Measurements from ENCODE around the gene PTPN13.

Gene PTPN13

GRCh38 chr4:86856896-86857295 is 262.8 kb downstream of the PTPN13 start:
- Histone ChIP-seq H3K9me3 (ENCODE audit: insufficient read depth, low read depth, low read length) (no peaks in the 10 kb centered on the region), H3K4me1 (ENCODE audit: insufficient read depth, low read length, poor library complexity, severe bottlenecking) (no peaks in the 10 kb centered on the region), H3K36me3 (ENCODE audit: insufficient read depth, low read length) (no peaks in the 10 kb centered on the region), H3K27me3 (ENCODE audit: insufficient read depth, low read length, poor library complexity, severe bottlenecking) (no peaks in the 10 kb centered on the region), H4K20me1 (ENCODE audit: insufficient read depth, low read length, poor library complexity, severe bottlenecking) (no peaks in the 10 kb centered on the region), H3K9me2 (replicated peaks; ENCODE audit: low read depth, low read length) (no peaks in the 10 kb centered on the region), H3F3A (ENCODE audit: low read depth) (no peaks in the 10 kb centered on the region), H3K9ac (ENCODE audit: low read depth, low read length, poor library complexity, severe bottlenecking) (no peak overlapping the region), H2AFZ (ENCODE audit: low read length) (no peak overlapping the region), H3K79me2 (ENCODE audit: insufficient read depth, low read length) (no peaks in the 10 kb centered on the region), H3K4me2 (ENCODE audit: low read depth, low read length, poor library complexity, severe bottlenecking) (no peak overlapping the region), H3K4me3 (ENCODE audit: low read length, poor library complexity, severe bottlenecking) (no peak overlapping the region)
- TF ChIP-seq EZH2phosphoT487 (IDR thresholded peaks at IDR 0.05; ENCODE audit: borderline replicate concordance), result no peak
- no peak for TF ChIP-seq CTCF (conservative IDR thresholded peaks at IDR 0.05; ENCODE audit: low read length)

- H3K4me2 ChIP-seq (ENCODE audit: low read depth, low read length, poor library complexity, severe bottlenecking), result no peak overlapping the region
- H3K9ac ChIP-seq (ENCODE audit: low read depth, low read length, poor library complexity, severe bottlenecking), result no peak overlapping the region
- no peak overlapping the region for H3K4me3 ChIP-seq (ENCODE audit: low read length, poor library complexity, severe bottlenecking)
- H3K9me2 ChIP-seq (replicated peaks; ENCODE audit: low read depth, low read length), result no peaks in the 10 kb centered on the region
- TF ChIP-seq EZH2phosphoT487 (IDR thresholded peaks at IDR 0.05; ENCODE audit: borderline replicate concordance) (no peak), CTCF (conservative IDR thresholded peaks at IDR 0.05; ENCODE audit: low read length) (no peak)
- H3K79me2 ChIP-seq (ENCODE audit: insufficient read depth, low read length), result no peaks in the 10 kb centered on the region
- H3K27me3 ChIP-seq (ENCODE audit: insufficient read depth, low read length, poor library complexity, severe bottlenecking), result no peaks in the 10 kb centered on the region
- no peaks in the 10 kb centered on the region for H3K9me3 ChIP-seq (ENCODE audit: insufficient read depth, low read depth, low read length)
- H2AFZ ChIP-seq (ENCODE audit: low read length), result no peak overlapping the region
- H4K20me1 ChIP-seq (ENCODE audit: insufficient read depth, low read length, poor library complexity, severe bottlenecking), result no peaks in the 10 kb centered on the region
- H3F3A ChIP-seq (ENCODE audit: low read depth), result no peaks in the 10 kb centered on the region
- no peaks in the 10 kb centered on the region for H3K36me3 ChIP-seq (ENCODE audit: insufficient read depth, low read length)
- H3K4me1 ChIP-seq (ENCODE audit: insufficient read depth, low read length, poor library complexity, severe bottlenecking), result no peaks in the 10 kb centered on the region
Measured at GRCh38 chr4:86857341-86858052, 263.4 kb downstream of the PTPN13 start.

Data from Loucy (cell line).